NCI-H128 (cell line): ENCODE measurements around the gene F2RL3.
"Not testable (repeated sequence)": the region's sequence is repeated elsewhere in the genome, so short reads cannot be mapped to it uniquely, and the experiment has no call there.

Source experiments
- DNase-seq: peaks from one replicate; lab custom pipeline; 2025; ENCODE audit not compliant: unreplicated experiment; lab: John Stamatoyannopoulos, UW

F2RL3 gene

GRCh38 chr19:16919496-16919895 is 30.7 kb downstream of the F2RL3 start:
- no peak for DNase-seq

GRCh38 chr19:16920816-16921529 is 32.2 kb downstream of the F2RL3 start:
- no peak for DNase-seq

DNA sequence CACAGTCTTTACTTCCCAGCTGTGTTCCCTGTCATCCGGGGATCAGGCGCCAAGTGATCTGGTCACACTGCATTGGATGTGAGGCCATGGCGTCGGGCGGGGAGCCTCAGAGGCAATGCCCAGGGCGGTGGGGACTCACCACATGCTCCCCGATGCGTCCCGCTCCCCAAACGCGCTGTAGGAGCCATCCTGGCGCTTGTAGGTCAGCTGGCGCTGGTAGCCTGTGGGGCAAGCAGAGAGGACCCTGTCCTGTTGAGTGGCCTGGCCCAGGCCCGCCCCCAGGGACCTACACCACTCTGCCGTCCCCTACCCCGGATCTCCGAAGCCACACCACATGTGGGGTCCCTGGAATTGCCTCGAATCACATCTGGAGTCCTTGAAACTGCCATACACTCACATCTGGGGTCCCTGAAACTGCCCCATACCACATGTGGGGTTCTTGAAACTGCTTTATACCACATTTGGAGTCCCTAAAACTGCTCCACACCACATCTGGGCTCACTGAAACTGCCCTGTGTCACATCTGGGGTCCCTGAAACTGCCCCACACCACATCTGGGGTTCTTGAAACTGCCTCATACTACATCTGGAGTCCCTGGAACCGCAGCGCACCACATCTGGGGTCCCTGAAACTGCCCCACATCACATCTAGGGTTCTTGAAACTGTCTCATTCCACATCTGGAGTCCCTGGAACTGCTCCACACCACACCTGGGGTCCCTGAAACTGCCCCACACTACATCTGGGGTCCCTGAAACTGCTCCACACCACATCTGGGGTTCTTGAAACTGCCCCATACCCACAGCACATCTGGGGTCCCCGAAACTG is 33.2 kb downstream of the F2RL3 start:
- DNase-seq, result no peak

GRCh38 chr19:16922592-16922934 is 33.8 kb downstream of the F2RL3 start:
- DNase-seq, result no peak

GRCh38 chr19:16922949-16923348 is 34.1 kb downstream of the F2RL3 start:
- no peak for DNase-seq

GRCh38 chr19:16927883-16928282 is 39.1 kb downstream of the F2RL3 start:
- no peak for DNase-seq

DNA sequence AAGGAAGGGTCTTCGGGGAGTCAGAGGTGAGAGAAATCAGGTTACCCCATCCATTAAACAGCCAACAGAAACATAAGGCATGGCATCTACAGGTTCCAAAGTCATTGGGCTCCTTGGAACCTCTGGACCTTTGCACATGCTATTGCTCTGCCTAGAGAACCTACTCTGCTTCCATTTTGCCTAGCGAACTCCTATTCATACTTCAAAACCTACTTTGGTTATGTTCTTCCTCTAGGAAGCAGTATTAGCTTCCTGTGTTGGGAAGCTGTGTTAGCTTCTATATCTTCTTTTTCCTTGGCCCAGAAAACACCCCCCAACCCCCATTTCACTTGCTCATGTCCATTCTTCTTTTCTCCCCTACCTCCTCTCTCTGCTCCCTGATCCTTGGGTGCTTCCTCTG is 39.6 kb downstream of the F2RL3 start:
- DNase-seq, result no peak

DNA sequence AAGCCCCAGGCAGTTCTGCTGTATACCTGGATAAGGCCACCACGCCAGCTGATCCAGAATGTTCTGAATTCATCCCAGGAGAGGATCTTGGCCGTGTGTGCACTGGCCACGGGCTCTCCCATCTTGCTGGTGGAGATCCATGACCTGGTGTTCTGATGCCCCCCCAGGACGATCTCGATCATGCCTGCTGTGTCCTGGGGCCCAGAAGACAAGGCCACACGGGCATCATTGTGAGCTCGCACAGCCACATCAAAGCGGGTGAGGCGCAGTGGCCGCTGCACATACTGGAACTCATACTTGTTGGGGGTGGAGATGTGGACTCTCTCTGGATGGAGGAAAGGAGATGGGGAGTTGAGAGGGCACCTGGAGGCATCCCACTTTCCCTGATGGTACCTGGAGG is 40.1 kb downstream of the F2RL3 start:
- no peak for DNase-seq

GRCh38 chr19:16930753-16931152 is 42.0 kb downstream of the F2RL3 start:
- no peak for DNase-seq

DNA sequence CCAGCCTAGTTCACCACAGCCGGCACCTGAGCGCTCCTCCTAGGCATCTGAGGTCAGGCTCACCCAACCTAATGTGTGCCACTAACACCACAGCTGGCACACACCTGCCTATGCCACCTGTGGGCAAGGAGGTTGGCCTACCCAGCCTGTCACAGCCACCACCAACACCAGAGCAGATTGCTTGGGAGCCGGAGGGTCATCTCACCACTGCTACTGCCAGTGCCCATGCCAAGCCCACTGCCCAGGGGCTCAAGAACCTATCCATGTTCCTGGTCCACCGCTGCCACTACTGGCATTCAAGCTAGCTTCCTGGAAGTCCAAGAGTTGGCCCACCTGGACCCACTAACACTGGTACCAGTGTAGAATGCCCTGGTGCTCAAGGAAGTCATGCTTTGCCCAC is 42.5 kb downstream of the F2RL3 start:
- DNase-seq, result no peak

GRCh38 chr19:16934489-16934888 is 45.7 kb downstream of the F2RL3 start:
- DNase-seq, result no peak

DNA sequence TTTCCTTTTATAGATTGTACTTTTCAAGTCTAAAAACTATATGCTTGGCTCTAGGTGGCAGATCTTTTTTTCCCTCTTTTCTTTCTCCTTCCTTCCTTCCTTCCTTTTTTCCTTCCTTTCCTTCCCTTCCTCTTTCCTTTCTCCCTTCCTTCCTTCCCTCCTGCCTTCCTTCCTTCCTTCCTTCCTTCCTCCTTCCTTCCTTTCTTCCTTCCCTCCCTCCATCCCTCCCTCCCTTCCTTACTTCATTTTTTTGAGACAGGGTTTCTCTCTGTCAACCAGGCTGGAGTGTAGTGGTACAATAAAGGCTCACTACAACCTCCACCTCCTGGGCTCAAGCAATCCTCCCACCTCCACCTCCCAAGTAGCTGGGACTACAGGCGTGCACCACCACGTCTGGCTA is 48.1 kb downstream of the F2RL3 start:
- no peak for DNase-seq

- not testable (repeated sequence) for DNase-seq
Measured at GRCh38 chr19:16937796-16938195, 49.0 kb downstream of the F2RL3 start.

GRCh38 chr19:16938211-16938610 is 49.4 kb downstream of the F2RL3 start:
- DNase-seq, result no peak

DNA sequence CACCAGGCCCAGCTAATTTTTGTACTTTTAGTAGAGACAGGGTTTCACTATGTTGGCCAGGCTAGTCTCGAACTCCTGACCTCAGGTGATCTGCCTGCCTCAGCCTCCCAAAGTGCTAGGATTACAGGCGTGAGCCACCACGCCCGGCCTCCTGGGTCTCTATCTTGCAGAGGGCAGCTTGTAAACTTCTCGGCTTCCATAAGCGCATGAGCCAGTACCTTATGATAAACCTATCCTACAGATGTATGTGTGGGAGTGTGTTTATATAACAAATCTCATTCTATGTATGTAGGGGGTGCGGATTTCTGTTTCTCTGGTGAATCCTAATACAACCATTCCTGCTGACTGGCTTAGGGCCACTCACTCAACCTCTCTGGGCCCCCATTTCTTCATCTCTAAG is 51.3 kb downstream of the F2RL3 start:
- DNase-seq, result not testable (repeated sequence)

- DNase-seq, result no peak
Measured at GRCh38 chr19:16940626-16941025, 51.8 kb downstream of the F2RL3 start.
